Astrocyte (in vitro differentiated cells and primary cell): Measurements from ENCODE around the gene MTMR12. TPM values are rescaled to one million over a fixed set of nuclear protein-coding genes. Genes with fewer than 3 reads are reported as not detected.
A peak's percentile ranks its signal among the peaks of the same experiment; 100 is the strongest.

Experiments
- DNase-seq: peaks from one replicate; pipeline ENCODE4 v3.0.0-alpha.2; 2010; ENCODE audit warnings: low read depth
- FAIRE-seq: peaks from 2 replicates; lab custom pipeline; 2011; peaks lifted over from hg19 to GRCh38; lab: Jason Lieb, UNC
- H2AFZ ChIP-seq: 2 replicates; pipeline ENCODE4 v1.6.0; 2012; ENCODE audit warnings: low read depth, low read length, inconsistent platforms
- H3K27ac ChIP-seq: 2 replicates; pipeline ENCODE4 v1.5.1; 2011; ENCODE audit warnings: low read depth, low read length, inconsistent platforms
- H3K27me3 ChIP-seq: 2 replicates; pipeline ENCODE4 v1.6.0; 2011; ENCODE audit warnings: low read length, inconsistent platforms; ENCODE audit not compliant: insufficient read depth
- H3K36me3 ChIP-seq: 2 replicates; pipeline ENCODE4 v1.5.1; 2011; ENCODE audit warnings: low read length, inconsistent platforms; ENCODE audit not compliant: insufficient read depth
- H3K4me1 ChIP-seq: 2 replicates; pipeline ENCODE4 v1.5.1; 2011; ENCODE audit warnings: low read length, inconsistent platforms; ENCODE audit not compliant: insufficient read depth
- H3K4me2 ChIP-seq: 2 replicates; pipeline ENCODE4 v1.6.0; 2012; ENCODE audit warnings: low read length, inconsistent platforms
- H3K4me3 ChIP-seq: 2 replicates; pipeline ENCODE4 v1.5.1; 2011; ENCODE audit warnings: low read depth, mild to moderate bottlenecking, low read length, inconsistent platforms; ENCODE audit not compliant: insufficient read depth
- H3K79me2 ChIP-seq: 2 replicates; pipeline ENCODE4 v1.6.0; 2012; ENCODE audit warnings: mild to moderate bottlenecking, low read length, inconsistent platforms; ENCODE audit not compliant: insufficient read depth
- H3K9ac ChIP-seq: 2 replicates; pipeline ENCODE4 v1.6.0; 2012; ENCODE audit warnings: mild to moderate bottlenecking, low read length, inconsistent platforms
- H3K9me3 ChIP-seq: 2 replicates; pipeline ENCODE4 v1.5.1; 2012; ENCODE audit warnings: low read depth, mild to moderate bottlenecking, low read length, inconsistent platforms; ENCODE audit not compliant: insufficient read depth
- H4K20me1 ChIP-seq: 2 replicates; pipeline ENCODE4 v1.6.0; 2012; ENCODE audit warnings: low read length, inconsistent platforms; ENCODE audit not compliant: insufficient read depth
- H3K27ac Mint-ChIP-seq: one replicate; pipeline ENCODE4 v1.8.0; 2021; ENCODE audit warnings: mild to moderate bottlenecking, mixed read lengths; ENCODE audit not compliant: unreplicated experiment
- H3K27me3 Mint-ChIP-seq: one replicate; pipeline ENCODE4 v1.8.0; 2021; ENCODE audit warnings: low read depth, mixed read lengths; ENCODE audit not compliant: unreplicated experiment
- H3K36me3 Mint-ChIP-seq: one replicate; pipeline ENCODE4 v1.8.0; 2021; ENCODE audit warnings: low read depth, mixed read lengths; ENCODE audit not compliant: unreplicated experiment
- H3K4me1 Mint-ChIP-seq: one replicate; pipeline ENCODE4 v1.8.0; 2021; ENCODE audit warnings: low read depth, mixed read lengths; ENCODE audit not compliant: unreplicated experiment
- H3K4me3 Mint-ChIP-seq: one replicate; pipeline ENCODE4 v1.8.0; 2021; ENCODE audit warnings: mild to moderate bottlenecking, moderate library complexity, mixed read lengths; ENCODE audit not compliant: unreplicated experiment
- H3K9me3 Mint-ChIP-seq: one replicate; pipeline ENCODE4 v1.8.0; 2021; ENCODE audit warnings: mild to moderate bottlenecking, mixed read lengths; ENCODE audit not compliant: unreplicated experiment
- CTCF ChIP-seq: IDR thresholded peaks from 2 replicates; pipeline ENCODE4 v1.5.1; 2011; ENCODE audit warnings: low read depth, mild to moderate bottlenecking, inconsistent platforms, low read length, moderate library complexity; ENCODE audit not compliant: insufficient read depth
- EZH2 ChIP-seq: IDR thresholded peaks from 2 replicates; pipeline ENCODE4 v1.6.1; 2012; ENCODE audit warnings: mild to moderate bottlenecking, low read length, inconsistent platforms; ENCODE audit not compliant: insufficient read depth
- total RNA-seq: library from RNA; stranded (reverse); gene quantifications from 2 replicates; pipeline ENCODE4 v1.2.1, GENCODE V29; 2021

Gene MTMR12
- total RNA-seq, 1 donor from 2014 or later, result 23.1 TPM

- no peaks in the 10 kb centered on the region for H3K9me3 ChIP-seq
- no peaks in the 10 kb centered on the region for H3K27me3 ChIP-seq
- H3K4me1 Mint-ChIP-seq, result peaks cover 27% of the 10 kb centered on the region
- H3K4me2 ChIP-seq, result no peak overlapping the region
- H3K9ac ChIP-seq, result no peak overlapping the region
- H3K4me3 ChIP-seq, result no peak overlapping the region
- H3K27me3 Mint-ChIP-seq, result no peaks in the 10 kb centered on the region
- no peak for DNase-seq
- H2AFZ ChIP-seq, result no peak overlapping the region
- H3K27ac ChIP-seq, result no peak overlapping the region
- H3K36me3 Mint-ChIP-seq, result peaks cover 17% of the 10 kb centered on the region
- H3K9me3 Mint-ChIP-seq, result no peaks in the 10 kb centered on the region
- no peaks in the 10 kb centered on the region for H4K20me1 ChIP-seq
- no peak overlapping the region for H3K4me3 Mint-ChIP-seq
- peaks cover 8% of the 10 kb centered on the region for H3K36me3 ChIP-seq
- H3K79me2 ChIP-seq, result no peaks in the 10 kb centered on the region
- no peak for FAIRE-seq
- no peak for TF ChIP-seq EZH2
- no peak for TF ChIP-seq CTCF
- H3K27ac Mint-ChIP-seq, result no peak overlapping the region
- peaks cover 22% of the 10 kb centered on the region for H3K4me1 ChIP-seq
Measured at GRCh38 chr5:32230356-32231099, 82.2 kb downstream of the MTMR12 start.

- peaks cover 8% of the 10 kb centered on the region for H3K36me3 ChIP-seq
- no peak for TF ChIP-seq EZH2
- TF ChIP-seq CTCF, result no peak
- no peaks in the 10 kb centered on the region for H3K79me2 ChIP-seq
- no peak overlapping the region for H3K4me3 ChIP-seq
- DNase-seq (no peak), FAIRE-seq (no peak)
- no peaks in the 10 kb centered on the region for H3K9me3 Mint-ChIP-seq
- no peak overlapping the region for H2AFZ ChIP-seq
- H3K27me3 Mint-ChIP-seq, result no peaks in the 10 kb centered on the region
- no peaks in the 10 kb centered on the region for H4K20me1 ChIP-seq
- no peak overlapping the region for H3K27ac Mint-ChIP-seq
- no peaks in the 10 kb centered on the region for H3K27me3 ChIP-seq
- peaks cover 12% of the 10 kb centered on the region for H3K36me3 Mint-ChIP-seq
- no peak overlapping the region for H3K4me3 Mint-ChIP-seq
- H3K4me1 Mint-ChIP-seq, result peaks cover 31% of the 10 kb centered on the region
- no peak overlapping the region for H3K4me2 ChIP-seq
- H3K9ac ChIP-seq, result no peak overlapping the region
- peaks cover 21% of the 10 kb centered on the region for H3K4me1 ChIP-seq
- no peaks in the 10 kb centered on the region for H3K9me3 ChIP-seq
- no peak overlapping the region for H3K27ac ChIP-seq
Measured at GRCh38 chr5:32229586-32229985, 83.2 kb downstream of the MTMR12 start.

- no peak overlapping the region for H3K27ac ChIP-seq
- Mint-ChIP-seq H3K4me1 (peaks cover 30% of the 10 kb centered on the region), H3K36me3 (peaks cover 12% of the 10 kb centered on the region), H3K27ac (peak overlapping the region; percentile 20), H3K27me3 (no peaks in the 10 kb centered on the region), H3K9me3 (no peaks in the 10 kb centered on the region), H3K4me3 (peak overlapping the region; percentile 35)
- H3K9ac ChIP-seq, result no peak overlapping the region
- H2AFZ ChIP-seq, result no peak overlapping the region
- H3K79me2 ChIP-seq, result no peaks in the 10 kb centered on the region
- no peak overlapping the region for H3K4me3 ChIP-seq
- no peak overlapping the region for H3K4me2 ChIP-seq
- H3K36me3 ChIP-seq, result peaks cover 8% of the 10 kb centered on the region
- no peaks in the 10 kb centered on the region for H4K20me1 ChIP-seq
- H3K27me3 ChIP-seq, result no peaks in the 10 kb centered on the region
- DNase-seq (no peak), FAIRE-seq (no peak)
- no peaks in the 10 kb centered on the region for H3K9me3 ChIP-seq
- TF ChIP-seq EZH2 (no peak), CTCF (no peak)
- peaks cover 20% of the 10 kb centered on the region for H3K4me1 ChIP-seq
Measured at GRCh38 chr5:32228816-32229215, 83.9 kb downstream of the MTMR12 start.
